OCI-LY7 (cell line): Measurements from ENCODE around the gene WNT10A. TPM values are rescaled to one million over a fixed set of nuclear protein-coding genes. Genes with fewer than 3 reads are reported as not detected.

Source experiments
- BruUV-seq: library from RNA; stranded (reverse); fragments of 400-500 nt; replicated peaks from 2 replicates; lab custom pipeline; 2021; lab: Mats Ljungman, UMichigan
- CTCF ChIA-PET: fragments of 300-600 bp; sonication (Branson Sonifier 250); formaldehyde crosslinking; loops from one replicate; lab custom pipeline; 2022; ENCODE audit warnings: antibody characterized with exemption; ENCODE audit not compliant: unreplicated experiment; lab: Charles Lee
- POLR2A ChIA-PET: fragments of 300-600 bp; sonication (Branson Sonifier 250); formaldehyde crosslinking; loops from one replicate; lab custom pipeline; 2022; ENCODE audit warnings: antibody characterized with exemption; lab: Charles Lee
- DNase-seq: peaks from one replicate; pipeline ENCODE4 v3.0.0-alpha.2; 2015; ENCODE audit warnings: low spot score
- H2AFZ ChIP-seq: fragments of 200-600 bp; sonication (generic), shearing (Covaris generic); 2 replicates; pipeline ENCODE4 v1.6.1; 2014; ENCODE audit warnings: mild to moderate bottlenecking, antibody characterized with exemption, low read length, moderate library complexity
- H3K27ac ChIP-seq: fragments of 200-600 bp; sonication (generic); 2 replicates; pipeline ENCODE4 v1.5.1; 2014; ENCODE audit warnings: mixed run types, low read depth, mild to moderate bottlenecking, moderate library complexity, low read length, inconsistent platforms; ENCODE audit not compliant: poor library complexity, severe bottlenecking
- H3K36me3 ChIP-seq: fragments of 200-600 bp; sonication (generic); 2 replicates; pipeline ENCODE4 v1.6.1; 2014; ENCODE audit warnings: mild to moderate bottlenecking, antibody characterized with exemption, low read length, moderate library complexity, mixed read lengths; ENCODE audit not compliant: insufficient read depth
- H3K4me1 ChIP-seq: fragments of 200-600 bp; sonication (generic); 2 replicates; pipeline ENCODE4 v1.5.1; 2014; ENCODE audit warnings: mild to moderate bottlenecking, low read length; ENCODE audit not compliant: insufficient read depth, poor library complexity, severe bottlenecking
- H3K4me2 ChIP-seq: fragments of 200-600 bp; sonication (generic); 2 replicates; pipeline ENCODE4 v1.6.1; 2014; ENCODE audit warnings: mild to moderate bottlenecking, low read length
- H3K4me3 ChIP-seq: fragments of 200-600 bp; sonication (generic); 2 replicates; pipeline ENCODE4 v1.5.1; 2014; ENCODE audit warnings: mild to moderate bottlenecking, low read depth, low read length; ENCODE audit not compliant: poor library complexity, severe bottlenecking
- H3K79me2 ChIP-seq: fragments of 200-600 bp; sonication (generic); 2 replicates; pipeline ENCODE4 v1.6.1; 2016; ENCODE audit warnings: low read depth, mild to moderate bottlenecking, low read length, moderate library complexity, mixed read lengths; ENCODE audit not compliant: insufficient read depth
- H3K9me2 ChIP-seq: fragments of 200-600 bp; sonication (generic); 2 replicates; pipeline ENCODE4 v1.6.1; 2016; ENCODE audit warnings: mild to moderate bottlenecking, low read length, mixed read lengths; ENCODE audit not compliant: insufficient read depth
- H3K9me3 ChIP-seq: fragments of 200-600 bp; sonication (generic); 2 replicates; pipeline ENCODE4 v1.6.1; 2014; ENCODE audit warnings: mild to moderate bottlenecking, mixed run types, low read length, mixed read lengths
- H4K20me1 ChIP-seq: fragments of 200-600 bp; sonication (generic); 2 replicates; pipeline ENCODE4 v1.6.1; 2014; ENCODE audit warnings: mild to moderate bottlenecking, antibody characterized with exemption, low read length, moderate library complexity, mixed read lengths; ENCODE audit not compliant: insufficient read depth
- CTCF ChIP-seq: fragments of 200-600 bp; sonication (generic); conservative IDR thresholded peaks from 2 replicates; pipeline ENCODE4 v1.5.1; 2014; ENCODE audit warnings: mild to moderate bottlenecking, antibody characterized with exemption, low read length, moderate library complexity, mixed read lengths
- EZH2phosphoT487 ChIP-seq: fragments of 200-600 bp; sonication (generic); IDR thresholded peaks from 2 replicates; pipeline ENCODE4 v1.6.1; 2018; ENCODE audit warnings: low read depth, borderline replicate concordance, mild to moderate bottlenecking, mixed run types, antibody characterized with exemption, low read length, moderate library complexity, mixed read lengths
- intact Hi-C: fragments of 100-400 bp; cut with micrococcal nuclease; formaldehyde crosslinking; loops from one replicate; pipeline ENCODE4 v1.10.0; 2022; ENCODE audit not compliant: unreplicated experiment
- total RNA-seq, 2 experiments: library from RNA; depleted of rRNA in 1 of 2; stranded (reverse); fragments of >200 nt in 1 of 2; shearing (Covaris generic) in 1 of 2; gene quantifications; 2 replicates each; pipeline ENCODE4 v1.2.3, GENCODE V29; 2014 to 2022

The WNT10A gene
- total RNA-seq, 2 experiments from 2014 or later = 5.5 to 11.4 TPM

GRCh38 chr2:218865999-218866398 lies 14.7 kb upstream of the WNT10A start:
- no peaks in the 10 kb centered on the region for H3K79me2 ChIP-seq
- no TSS peak for BruUV-seq
- CTCF ChIA-PET = no interaction called here

GRCh38 chr2:218867900-218868299 lies 12.8 kb upstream of the WNT10A start:
- H2AFZ ChIP-seq = no peak overlapping the region
- H3K27ac ChIP-seq = no peak overlapping the region
- TF ChIP-seq CTCF (no peak), EZH2phosphoT487 (no peak)
- DNase-seq = no peak
- POLR2A ChIA-PET = no interaction called here
- no peaks in the 10 kb centered on the region for H3K4me1 ChIP-seq
- BruUV-seq = no TSS peak
- H3K9me3 ChIP-seq = no peaks in the 10 kb centered on the region
- no peak overlapping the region for H3K4me3 ChIP-seq
- no peaks in the 10 kb centered on the region for H3K79me2 ChIP-seq
- H3K9me2 ChIP-seq = no peaks in the 10 kb centered on the region
- H4K20me1 ChIP-seq = no peaks in the 10 kb centered on the region
- intact Hi-C loops = no loop called here
- CTCF ChIA-PET = interaction anchor here (1.0 kb wide), 1 partner anchor 30 kb away, joined by 4 read pairs; no protein-coding TSS in a partner anchor
- H3K36me3 ChIP-seq = no peaks in the 10 kb centered on the region
- H3K4me2 ChIP-seq = no peak overlapping the region

More at GRCh38 chr2:218865999-218866398, 14.7 kb upstream of the WNT10A start:
- 0 out of 2 replicates have a peak, but pooled peaks have one; percentile 18 for TF ChIP-seq CTCF
- no peak for TF ChIP-seq EZH2phosphoT487
- Histone ChIP-seq H3K4me1 (no peaks in the 10 kb centered on the region), H3K36me3 (no peaks in the 10 kb centered on the region), H2AFZ (no peak overlapping the region), H4K20me1 (no peaks in the 10 kb centered on the region), H3K4me3 (no peak overlapping the region), H3K27ac (no peak overlapping the region), H3K9me2 (no peaks in the 10 kb centered on the region), H3K9me3 (no peaks in the 10 kb centered on the region), H3K4me2 (no peak overlapping the region)
- no peak for DNase-seq
- intact Hi-C loops = no loop called here
- POLR2A ChIA-PET = no interaction called here

GRCh38 chr2:218869064-218869463 lies 11.6 kb upstream of the WNT10A start:
- BruUV-seq = no TSS peak
- no peak overlapping the region for H2AFZ ChIP-seq
- no peak for DNase-seq
- no peak for TF ChIP-seq EZH2phosphoT487
- no peak for TF ChIP-seq CTCF
- H3K36me3 ChIP-seq = no peaks in the 10 kb centered on the region
- no peaks in the 10 kb centered on the region for H3K79me2 ChIP-seq
- ChIA-PET CTCF (interaction anchor here (2.0 kb wide), 1 partner anchor 28 kb away, joined by 7 read pairs; no protein-coding TSS in a partner anchor), POLR2A (no interaction called here)
- H3K4me2 ChIP-seq = no peak overlapping the region
- H3K4me1 ChIP-seq = no peaks in the 10 kb centered on the region
- no peak overlapping the region for H3K4me3 ChIP-seq
- no peaks in the 10 kb centered on the region for H3K9me3 ChIP-seq
- no peaks in the 10 kb centered on the region for H3K9me2 ChIP-seq
- no peak overlapping the region for H3K27ac ChIP-seq
- intact Hi-C loops = no loop called here
- no peaks in the 10 kb centered on the region for H4K20me1 ChIP-seq
